NCI-H1417 treated with DMSO at 0.1 percent for 48 hours (cell line): ENCODE results near the gene TMEM132D.

Source experiments
- DNase-seq: peaks from one replicate; lab custom pipeline; 2025; lab: John Stamatoyannopoulos, UW

TMEM132D gene

GRCh38 chr12:129873111-129873832, 30.6 kb downstream of the TMEM132D start:
- DNase-seq, result no peak

GRCh38 chr12:129871991-129872972, 31.5 kb downstream of the TMEM132D start:
- DNase-seq, result no peak

GRCh38 chr12:129870796-129871195, 33.0 kb downstream of the TMEM132D start:
- no peak for DNase-seq

GRCh38 chr12:129870136-129870535, 33.7 kb downstream of the TMEM132D start:
- no peak for DNase-seq

- DNase-seq, result no peak
Observed at GRCh38 chr12:129868575-129868974, 35.2 kb downstream of the TMEM132D start.

- DNase-seq, result no peak
Observed at GRCh38 chr12:129863938-129864337, 39.9 kb downstream of the TMEM132D start.

- DNase-seq, result no peak
Observed at GRCh38 chr12:129862561-129863175, 41.2 kb downstream of the TMEM132D start.

GRCh38 chr12:129861951-129862350, 41.9 kb downstream of the TMEM132D start:
- no peak for DNase-seq

- no peak for DNase-seq
Observed at GRCh38 chr12:129854591-129854990, 49.2 kb downstream of the TMEM132D start.

GRCh38 chr12:129851296-129851695, 52.5 kb downstream of the TMEM132D start:
- no peak for DNase-seq

- no peak for DNase-seq
Observed at GRCh38 chr12:129848876-129849275, 54.9 kb downstream of the TMEM132D start.

GRCh38 chr12:129847063-129847462, 56.8 kb downstream of the TMEM132D start:
- DNase-seq, result no peak

GRCh38 chr12:129844662-129845220, 59.1 kb downstream of the TMEM132D start:
- no peak for DNase-seq

GRCh38 chr12:129841251-129841650, 62.6 kb downstream of the TMEM132D start:
- DNase-seq, result no peak

- DNase-seq, result no peak
Observed at GRCh38 chr12:129840145-129840884, 63.5 kb downstream of the TMEM132D start.

- no peak for DNase-seq
Observed at GRCh38 chr12:129839679-129840078, 64.1 kb downstream of the TMEM132D start.

- DNase-seq, result no peak
Observed at GRCh38 chr12:129831294-129831693, 72.5 kb downstream of the TMEM132D start.

GRCh38 chr12:129830796-129831195, 73.0 kb downstream of the TMEM132D start:
- DNase-seq, result no peak

- no peak for DNase-seq
Observed at GRCh38 chr12:129827866-129828384, 75.9 kb downstream of the TMEM132D start.

- no peak for DNase-seq
Observed at GRCh38 chr12:129827102-129827865, 76.5 kb downstream of the TMEM132D start.
